ENCODE measurements around the gene ABCF1.

- TF ChIP-seq CTCF (IDR thresholded peaks at IDR 0.05; ENCODE audit: low read depth, low read length, missing input control), result no peak
- TF ChIP-seq RXRA (IDR thresholded peaks at IDR 0.05), result peak in 1 of 2 donors; percentile 4
- no peak for TF ChIP-seq JUND (IDR thresholded peaks at IDR 0.05)
- no peak for TF ChIP-seq RAD21 (IDR thresholded peaks at IDR 0.05)
- no peak for TF ChIP-seq GABPA (IDR thresholded peaks at IDR 0.05 in 1 of 2, conservative IDR thresholded peaks at IDR 0.05 in 1 of 2)
- TF ChIP-seq REST (IDR thresholded peaks at IDR 0.05), result no peak
- TF ChIP-seq SP1 (IDR thresholded peaks at IDR 0.05), result no peak
- no peak for TF ChIP-seq FOXA2 (IDR thresholded peaks at IDR 0.05)
- no peak for TF ChIP-seq YY1 (IDR thresholded peaks at IDR 0.05)
- TF ChIP-seq HNF4A (conservative IDR thresholded peaks at IDR 0.05), result no peak
- no peak for TF ChIP-seq EGR1 (IDR thresholded peaks at IDR 0.05; ENCODE audit: low read depth in 2 of 2)
Observed at GRCh38 chr6:30555816-30556065, 15.5 kb upstream of the ABCF1 start.

Data from liver (tissue), 3 donors.